Sigmoid colon (tissue), 4 donors: Measurements from ENCODE around the gene TRIM14.

Experiments
- CTCF ChIP-seq, 4 experiments: fragments of 450-650 bp in 3 of 4; fragments of 200-600 bp in 1 of 4; IDR thresholded peaks; one replicate each; pipeline ENCODE4 v1.5.1; 2016 to 2019; ENCODE audit warnings: antibody characterized with exemption in 4 of 4, mild to moderate bottlenecking in 3 of 4, moderate library complexity in 2 of 4
- POLR2AphosphoS5 ChIP-seq, 4 donors: sonication (generic); formaldehyde crosslinking; IDR thresholded peaks; one replicate each; pipeline ENCODE4 v1.6.1; 2017; ENCODE audit warnings: antibody characterized with exemption in 4 of 4

- TF ChIP-seq POLR2AphosphoS5 (IDR thresholded peaks at IDR 0.05), result no peak
- no peak for TF ChIP-seq CTCF (IDR thresholded peaks at IDR 0.05)
Measured at GRCh38 chr9:98161851-98162250, 42.8 kb upstream of the TRIM14 start.
